HL-60 (cell line): ENCODE data around the gene MSI2.

Experiments used
- DNase-seq, 2 experiments: peaks; one replicate each; pipeline ENCODE4 v3.0.0-alpha.2; 2010 to 2020; ENCODE audit warnings: low read depth in 1 of 2, low spot score in 1 of 2
- H3K27ac ChIP-seq: fragments of 250-450 bp; sonication (Bioruptor Pico); replicated peaks from 2 replicates; pipeline ENCODE4 v1.5.1; 2020; ENCODE audit warnings: mild to moderate bottlenecking, moderate library complexity
- H3K27me3 ChIP-seq: fragments of 250-450 bp; sonication (Bioruptor Pico); 2 replicates; pipeline ENCODE4 v1.5.1; 2021; ENCODE audit warnings: mild to moderate bottlenecking, moderate library complexity; ENCODE audit not compliant: insufficient read depth, poor library complexity, severe bottlenecking
- H3K4me3 ChIP-seq: replicated peaks from 2 replicates; pipeline ENCODE4 v1.5.1; 2011; ENCODE audit warnings: mild to moderate bottlenecking, control low read depth, low read length; ENCODE audit not compliant: insufficient read depth
- GABPA ChIP-seq: IDR thresholded peaks from 2 replicates; pipeline ENCODE4 v1.6.1; 2012; ENCODE audit warnings: low read depth
- POLR2AphosphoS5 ChIP-seq: IDR thresholded peaks from 2 replicates; pipeline ENCODE4 v1.6.1; 2012; ENCODE audit warnings: low read depth
- SPI1 ChIP-seq: IDR thresholded peaks from 2 replicates; pipeline ENCODE4 v1.6.1; 2012; ENCODE audit warnings: low read depth, mild to moderate bottlenecking, borderline replicate concordance
- TF ChIP-seq, protein P1 (sequence below): IDR thresholded peaks from one replicate; pipeline ENCODE4 v1.5.1; 2011; ENCODE audit warnings: low read length, control low read depth, inconsistent platforms; ENCODE audit not compliant: insufficient read depth
- TF ChIP-seq, protein P2 (sequence below): IDR thresholded peaks from 2 replicates; pipeline ENCODE4 v1.6.1; 2012; ENCODE audit warnings: low read depth; ENCODE audit not compliant: insufficient replicate concordance

Gene MSI2

GRCh38 chr17:57697197-57697596 lies 440.9 kb downstream of the MSI2 start:
- H3K4me3 ChIP-seq, result no peak overlapping the region
- no peak for TF ChIP-seq GABPA
- no peak for TF ChIP-seq SPI1
- TF ChIP-seq, protein P1, sequence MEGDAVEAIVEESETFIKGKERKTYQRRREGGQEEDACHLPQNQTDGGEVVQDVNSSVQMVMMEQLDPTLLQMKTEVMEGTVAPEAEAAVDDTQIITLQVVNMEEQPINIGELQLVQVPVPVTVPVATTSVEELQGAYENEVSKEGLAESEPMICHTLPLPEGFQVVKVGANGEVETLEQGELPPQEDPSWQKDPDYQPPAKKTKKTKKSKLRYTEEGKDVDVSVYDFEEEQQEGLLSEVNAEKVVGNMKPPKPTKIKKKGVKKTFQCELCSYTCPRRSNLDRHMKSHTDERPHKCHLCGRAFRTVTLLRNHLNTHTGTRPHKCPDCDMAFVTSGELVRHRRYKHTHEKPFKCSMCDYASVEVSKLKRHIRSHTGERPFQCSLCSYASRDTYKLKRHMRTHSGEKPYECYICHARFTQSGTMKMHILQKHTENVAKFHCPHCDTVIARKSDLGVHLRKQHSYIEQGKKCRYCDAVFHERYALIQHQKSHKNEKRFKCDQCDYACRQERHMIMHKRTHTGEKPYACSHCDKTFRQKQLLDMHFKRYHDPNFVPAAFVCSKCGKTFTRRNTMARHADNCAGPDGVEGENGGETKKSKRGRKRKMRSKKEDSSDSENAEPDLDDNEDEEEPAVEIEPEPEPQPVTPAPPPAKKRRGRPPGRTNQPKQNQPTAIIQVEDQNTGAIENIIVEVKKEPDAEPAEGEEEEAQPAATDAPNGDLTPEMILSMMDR, result no peak
- no peak for TF ChIP-seq POLR2AphosphoS5
- TF ChIP-seq, protein P2, sequence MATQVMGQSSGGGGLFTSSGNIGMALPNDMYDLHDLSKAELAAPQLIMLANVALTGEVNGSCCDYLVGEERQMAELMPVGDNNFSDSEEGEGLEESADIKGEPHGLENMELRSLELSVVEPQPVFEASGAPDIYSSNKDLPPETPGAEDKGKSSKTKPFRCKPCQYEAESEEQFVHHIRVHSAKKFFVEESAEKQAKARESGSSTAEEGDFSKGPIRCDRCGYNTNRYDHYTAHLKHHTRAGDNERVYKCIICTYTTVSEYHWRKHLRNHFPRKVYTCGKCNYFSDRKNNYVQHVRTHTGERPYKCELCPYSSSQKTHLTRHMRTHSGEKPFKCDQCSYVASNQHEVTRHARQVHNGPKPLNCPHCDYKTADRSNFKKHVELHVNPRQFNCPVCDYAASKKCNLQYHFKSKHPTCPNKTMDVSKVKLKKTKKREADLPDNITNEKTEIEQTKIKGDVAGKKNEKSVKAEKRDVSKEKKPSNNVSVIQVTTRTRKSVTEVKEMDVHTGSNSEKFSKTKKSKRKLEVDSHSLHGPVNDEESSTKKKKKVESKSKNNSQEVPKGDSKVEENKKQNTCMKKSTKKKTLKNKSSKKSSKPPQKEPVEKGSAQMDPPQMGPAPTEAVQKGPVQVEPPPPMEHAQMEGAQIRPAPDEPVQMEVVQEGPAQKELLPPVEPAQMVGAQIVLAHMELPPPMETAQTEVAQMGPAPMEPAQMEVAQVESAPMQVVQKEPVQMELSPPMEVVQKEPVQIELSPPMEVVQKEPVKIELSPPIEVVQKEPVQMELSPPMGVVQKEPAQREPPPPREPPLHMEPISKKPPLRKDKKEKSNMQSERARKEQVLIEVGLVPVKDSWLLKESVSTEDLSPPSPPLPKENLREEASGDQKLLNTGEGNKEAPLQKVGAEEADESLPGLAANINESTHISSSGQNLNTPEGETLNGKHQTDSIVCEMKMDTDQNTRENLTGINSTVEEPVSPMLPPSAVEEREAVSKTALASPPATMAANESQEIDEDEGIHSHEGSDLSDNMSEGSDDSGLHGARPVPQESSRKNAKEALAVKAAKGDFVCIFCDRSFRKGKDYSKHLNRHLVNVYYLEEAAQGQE, result no peak
- H3K27ac ChIP-seq, result no peak overlapping the region
- DNase-seq, result no peak
- H3K27me3 ChIP-seq, result no peaks in the 10 kb centered on the region

DNA sequence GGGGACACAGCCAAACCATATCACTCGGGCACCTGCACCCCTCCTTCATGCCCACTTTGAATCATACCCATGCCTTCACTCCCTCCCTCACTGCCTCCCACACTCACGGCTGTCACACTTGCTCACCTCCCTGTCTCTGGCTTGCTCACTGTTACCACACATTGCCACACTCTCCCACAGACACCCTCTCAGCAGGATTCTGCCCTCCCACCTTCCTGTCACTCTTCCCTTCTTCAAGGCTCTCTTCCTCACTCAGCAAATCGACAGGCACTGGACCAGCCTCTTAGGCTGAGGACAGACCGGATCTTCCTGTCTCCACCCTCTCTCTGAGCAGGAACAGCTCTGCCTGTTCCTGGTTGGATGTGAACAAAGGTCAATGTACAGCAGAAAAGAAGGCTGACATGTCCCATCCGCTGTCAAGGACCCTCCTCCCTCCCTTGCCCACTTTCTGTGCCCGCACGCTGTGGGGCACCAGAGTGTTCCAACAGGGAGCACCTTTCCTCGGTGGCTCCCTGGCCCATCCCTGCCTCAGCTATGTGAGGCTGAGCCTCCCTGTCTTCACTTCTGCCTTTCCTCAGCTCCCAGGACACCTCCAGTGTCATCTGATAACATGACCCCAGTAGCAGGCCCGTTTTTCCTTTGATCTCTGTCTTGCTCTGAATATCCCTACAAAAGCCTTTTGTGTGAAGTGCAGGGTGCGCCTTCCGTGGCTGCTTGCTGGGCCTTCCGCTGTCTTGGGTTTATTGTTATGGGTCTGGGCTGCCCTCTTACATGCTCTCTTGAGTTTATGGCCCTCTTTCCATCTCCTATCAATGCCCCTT lies 441.8 kb downstream of the MSI2 start:
- Histone ChIP-seq H3K4me3 (no peak overlapping the region), H3K27me3 (no peaks in the 10 kb centered on the region), H3K27ac (no peak overlapping the region)
- DNase-seq, result peak; percentile 33 to 55
- no peak for TF ChIP-seq POLR2AphosphoS5
- TF ChIP-seq SPI1, result no peak
- TF ChIP-seq, protein P1, result no peak

- Histone ChIP-seq H3K27me3 (no peaks in the 10 kb centered on the region), H3K27ac (no peak overlapping the region), H3K4me3 (no peak overlapping the region)
- no peak for DNase-seq
- TF ChIP-seq POLR2AphosphoS5, result no peak
- TF ChIP-seq, protein P1, result no peak
- TF ChIP-seq GABPA, result no peak
- TF ChIP-seq, protein P2, result no peak
- TF ChIP-seq SPI1, result no peak
Measured at GRCh38 chr17:57699751-57700219, 443.5 kb downstream of the MSI2 start.
